ENCODE measurements around the gene KIAA0408.

Gene KIAA0408

DNA sequence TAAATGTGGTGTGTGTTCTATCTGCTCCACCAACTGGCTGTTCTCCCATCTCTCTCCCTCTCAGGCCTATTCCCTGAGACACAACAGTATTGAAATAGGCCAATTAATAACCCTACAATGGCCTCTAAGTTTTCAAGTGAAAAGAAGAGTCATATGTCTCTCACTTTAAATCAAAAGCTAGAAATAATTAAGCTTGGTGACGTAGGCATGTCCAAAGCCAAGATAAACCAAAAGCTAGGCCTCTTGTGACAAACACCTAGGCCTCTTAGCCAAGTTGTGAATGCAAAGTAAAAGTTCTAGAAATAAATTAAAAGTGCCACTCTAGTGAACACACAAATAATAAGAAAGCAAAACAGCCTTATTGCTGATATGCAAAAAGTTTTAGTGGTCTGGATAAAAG, 30.1 kb upstream of the KIAA0408 start:
- no peaks in the 10 kb centered on the region for H4K20me1 ChIP-seq (ENCODE audit: insufficient read depth, low read length)
- H3K27ac ChIP-seq (ENCODE audit: low read length), result no peak overlapping the region
- H3K4me2 ChIP-seq (ENCODE audit: low read depth, low read length), result no peak overlapping the region
- no peaks in the 10 kb centered on the region for H3K9me2 ChIP-seq (replicated peaks; ENCODE audit: insufficient read depth, low read length)
- no peaks in the 10 kb centered on the region for H3K79me2 ChIP-seq (ENCODE audit: low read length)
- H3K4me3 ChIP-seq (ENCODE audit: low read length), result no peak overlapping the region
- H3K27me3 ChIP-seq (replicated peaks; ENCODE audit: insufficient read depth, low read length), result no peaks in the 10 kb centered on the region
- peaks cover 14% of the 10 kb centered on the region for H3K4me1 ChIP-seq (ENCODE audit: low read length)
- H2AFZ ChIP-seq (ENCODE audit: low read length), result no peak overlapping the region
- no peaks in the 10 kb centered on the region for H3K36me3 ChIP-seq (replicated peaks; ENCODE audit: insufficient read depth, low read length)
- no peaks in the 10 kb centered on the region for H3K9me3 ChIP-seq (replicated peaks; ENCODE audit: insufficient read depth, low read length)
- peaks cover 9% of the 10 kb centered on the region for H3F3A ChIP-seq (ENCODE audit: insufficient read depth, low read length)
- DNase-seq, result no peak
- TF ChIP-seq, protein P1, sequence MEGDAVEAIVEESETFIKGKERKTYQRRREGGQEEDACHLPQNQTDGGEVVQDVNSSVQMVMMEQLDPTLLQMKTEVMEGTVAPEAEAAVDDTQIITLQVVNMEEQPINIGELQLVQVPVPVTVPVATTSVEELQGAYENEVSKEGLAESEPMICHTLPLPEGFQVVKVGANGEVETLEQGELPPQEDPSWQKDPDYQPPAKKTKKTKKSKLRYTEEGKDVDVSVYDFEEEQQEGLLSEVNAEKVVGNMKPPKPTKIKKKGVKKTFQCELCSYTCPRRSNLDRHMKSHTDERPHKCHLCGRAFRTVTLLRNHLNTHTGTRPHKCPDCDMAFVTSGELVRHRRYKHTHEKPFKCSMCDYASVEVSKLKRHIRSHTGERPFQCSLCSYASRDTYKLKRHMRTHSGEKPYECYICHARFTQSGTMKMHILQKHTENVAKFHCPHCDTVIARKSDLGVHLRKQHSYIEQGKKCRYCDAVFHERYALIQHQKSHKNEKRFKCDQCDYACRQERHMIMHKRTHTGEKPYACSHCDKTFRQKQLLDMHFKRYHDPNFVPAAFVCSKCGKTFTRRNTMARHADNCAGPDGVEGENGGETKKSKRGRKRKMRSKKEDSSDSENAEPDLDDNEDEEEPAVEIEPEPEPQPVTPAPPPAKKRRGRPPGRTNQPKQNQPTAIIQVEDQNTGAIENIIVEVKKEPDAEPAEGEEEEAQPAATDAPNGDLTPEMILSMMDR (IDR thresholded peaks at IDR 0.05; ENCODE audit: low read length), result no peak
- H3K9ac ChIP-seq (ENCODE audit: low read length), result no peak overlapping the region

DNA sequence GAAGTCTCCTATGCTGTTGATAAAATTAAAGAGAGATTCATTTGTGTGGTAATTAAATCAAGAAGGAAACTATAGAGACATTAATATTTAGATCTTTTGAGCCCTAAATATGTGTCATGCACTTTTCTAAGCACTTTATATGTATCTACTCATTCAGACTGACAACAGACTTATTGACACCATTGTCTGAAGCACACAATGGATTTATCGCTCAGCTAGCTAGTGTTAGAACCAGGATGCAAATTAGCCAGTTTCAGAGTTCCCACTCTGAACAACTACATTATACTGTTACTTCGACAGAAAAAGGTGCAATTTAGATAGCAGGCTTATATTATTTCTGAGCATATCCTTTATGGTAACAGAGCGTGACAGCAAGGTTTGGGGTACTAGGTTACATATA, 27.7 kb upstream of the KIAA0408 start:
- Histone ChIP-seq H3K27ac (ENCODE audit: low read length) (no peak overlapping the region), H2AFZ (ENCODE audit: low read length) (no peak overlapping the region), H4K20me1 (ENCODE audit: insufficient read depth, low read length) (no peaks in the 10 kb centered on the region), H3K79me2 (ENCODE audit: low read length) (no peaks in the 10 kb centered on the region), H3K9me3 (replicated peaks; ENCODE audit: insufficient read depth, low read length) (no peaks in the 10 kb centered on the region), H3K4me2 (ENCODE audit: low read depth, low read length) (no peak overlapping the region), H3K36me3 (replicated peaks; ENCODE audit: insufficient read depth, low read length) (no peaks in the 10 kb centered on the region), H3K9ac (ENCODE audit: low read length) (no peak overlapping the region), H3K4me3 (ENCODE audit: low read length) (no peak overlapping the region), H3K9me2 (replicated peaks; ENCODE audit: insufficient read depth, low read length) (no peaks in the 10 kb centered on the region), H3F3A (ENCODE audit: insufficient read depth, low read length) (peaks cover 20% of the 10 kb centered on the region), H3K27me3 (replicated peaks; ENCODE audit: insufficient read depth, low read length) (no peaks in the 10 kb centered on the region), H3K4me1 (ENCODE audit: low read length) (peaks cover 24% of the 10 kb centered on the region)
- TF ChIP-seq, protein P1 (IDR thresholded peaks at IDR 0.05; ENCODE audit: low read length), result no peak
- TF ChIP-seq EZH2 (optimal IDR thresholded peaks at IDR 0.05; ENCODE audit: low read depth, low read length) (no peak), EZH2phosphoT487 (IDR thresholded peaks at IDR 0.05; ENCODE audit: low read length) (no peak)
- DNase-seq, result no peak

DNA sequence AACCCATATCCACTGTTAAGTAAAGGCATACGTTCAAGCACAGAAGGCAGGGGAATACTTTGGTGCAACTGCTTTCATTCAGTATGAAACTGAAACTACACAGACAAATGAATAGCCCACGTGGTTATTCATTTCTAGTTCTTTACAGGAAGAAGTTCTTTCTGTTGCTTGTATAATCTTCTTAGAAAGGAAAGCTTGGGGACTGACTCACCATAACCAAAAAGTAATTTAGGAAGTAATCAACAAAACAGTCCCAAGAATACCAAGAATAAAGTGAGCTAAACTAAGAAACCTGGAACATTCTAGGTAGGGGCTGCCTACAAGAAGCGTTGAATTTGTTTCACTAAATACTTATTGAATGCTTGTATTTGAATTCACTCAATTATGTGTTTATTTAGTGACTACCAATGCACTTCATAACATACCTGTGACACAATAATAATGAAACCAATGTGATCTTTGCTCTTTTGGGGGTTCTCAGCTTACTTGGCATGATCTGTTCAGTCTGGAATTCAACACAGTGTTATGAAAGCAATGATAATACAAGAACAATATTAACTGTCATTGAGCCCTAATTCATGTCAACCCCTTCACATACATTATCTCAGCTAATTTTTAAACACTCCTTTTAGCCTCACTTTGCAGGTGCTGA, 25.1 kb upstream of the KIAA0408 start:
- H3K9me3 ChIP-seq (replicated peaks; ENCODE audit: insufficient read depth, low read length), result no peaks in the 10 kb centered on the region
- H2AFZ ChIP-seq (ENCODE audit: low read length), result peak overlapping the region; percentile 80
- peaks cover 20% of the 10 kb centered on the region for H3F3A ChIP-seq (ENCODE audit: insufficient read depth, low read length)
- peak overlapping the region; percentile 16; the same call in 1 of the 2 replicates for H3K9ac ChIP-seq (ENCODE audit: low read length)
- H3K4me2 ChIP-seq (ENCODE audit: low read depth, low read length), result peak overlapping the region; percentile 92
- H3K9me2 ChIP-seq (replicated peaks; ENCODE audit: insufficient read depth, low read length), result no peaks in the 10 kb centered on the region
- no peaks in the 10 kb centered on the region for H3K27me3 ChIP-seq (replicated peaks; ENCODE audit: insufficient read depth, low read length)
- H3K4me3 ChIP-seq (ENCODE audit: low read length), result peak overlapping the region; percentile 48
- peaks cover 24% of the 10 kb centered on the region for H3K4me1 ChIP-seq (ENCODE audit: low read length)
- TF ChIP-seq EZH2 (optimal IDR thresholded peaks at IDR 0.05; ENCODE audit: low read depth, low read length), result no peak
- TF ChIP-seq, protein P1 (IDR thresholded peaks at IDR 0.05; ENCODE audit: low read length), result no peak
- no peak for TF ChIP-seq EZH2phosphoT487 (IDR thresholded peaks at IDR 0.05; ENCODE audit: low read length)
- DNase-seq, result peak; percentile 89
- H3K79me2 ChIP-seq (ENCODE audit: low read length), result no peaks in the 10 kb centered on the region
- no peaks in the 10 kb centered on the region for H4K20me1 ChIP-seq (ENCODE audit: insufficient read depth, low read length)
- H3K36me3 ChIP-seq (replicated peaks; ENCODE audit: insufficient read depth, low read length), result no peaks in the 10 kb centered on the region
- peak overlapping the region; percentile 77 for H3K27ac ChIP-seq (ENCODE audit: low read length)

All from MM.1S (cell line).